Measurements from ENCODE around the gene SLFN12.
A peak's percentile ranks its signal among the peaks of the same experiment; 100 is the strongest.
"Not testable (repeated sequence)": the region's sequence is repeated elsewhere in the genome, so short reads cannot be mapped to it uniquely, and the experiment has no call there.

The SLFN12 gene

GRCh38 chr17:35433075-35433894 lies 985 bp upstream of the SLFN12 start:
- Histone ChIP-seq H3K9ac (no peak overlapping the region), H3K27me3 (ENCODE audit: control insufficient read depth, insufficient read depth, low read length) (no peaks in the 10 kb centered on the region)

DNA sequence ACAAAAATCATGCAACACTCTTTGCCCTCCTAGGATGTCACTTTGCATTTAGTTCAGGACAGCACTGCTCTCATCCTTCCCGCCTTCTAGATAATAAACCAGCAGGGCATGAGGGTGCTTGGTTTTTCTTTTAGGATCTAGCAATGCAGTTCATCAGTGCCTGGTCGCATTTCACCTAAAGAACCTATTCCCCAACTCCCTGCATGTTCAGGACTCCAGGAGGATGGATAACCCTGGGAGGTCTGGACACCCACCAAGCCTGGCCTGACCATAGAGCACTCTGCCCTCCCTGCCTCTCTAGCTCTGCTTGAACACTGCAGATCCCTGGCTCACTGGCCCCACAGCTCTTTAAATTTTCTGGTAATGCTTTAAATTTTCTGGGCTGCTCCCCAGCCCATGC lies 2.6 kb downstream of the SLFN12 start:
- no peak overlapping the region for H3K4me2 ChIP-seq (ENCODE audit: low read length)
- H2AFZ ChIP-seq, result no peak overlapping the region
- H3K9me3 ChIP-seq (ENCODE audit: control insufficient read depth, low read length), result no peaks in the 10 kb centered on the region
- no peak overlapping the region for H3K27ac ChIP-seq
- no peak overlapping the region for H3K9ac ChIP-seq
- H3K36me3 ChIP-seq (ENCODE audit: control insufficient read depth, insufficient read depth, low read length), result no peaks in the 10 kb centered on the region
- no peak overlapping the region for H3K4me3 ChIP-seq (ENCODE audit: low read depth, low read length)
- H3K79me2 ChIP-seq, result no peaks in the 10 kb centered on the region
- TF ChIP-seq, protein P1, sequence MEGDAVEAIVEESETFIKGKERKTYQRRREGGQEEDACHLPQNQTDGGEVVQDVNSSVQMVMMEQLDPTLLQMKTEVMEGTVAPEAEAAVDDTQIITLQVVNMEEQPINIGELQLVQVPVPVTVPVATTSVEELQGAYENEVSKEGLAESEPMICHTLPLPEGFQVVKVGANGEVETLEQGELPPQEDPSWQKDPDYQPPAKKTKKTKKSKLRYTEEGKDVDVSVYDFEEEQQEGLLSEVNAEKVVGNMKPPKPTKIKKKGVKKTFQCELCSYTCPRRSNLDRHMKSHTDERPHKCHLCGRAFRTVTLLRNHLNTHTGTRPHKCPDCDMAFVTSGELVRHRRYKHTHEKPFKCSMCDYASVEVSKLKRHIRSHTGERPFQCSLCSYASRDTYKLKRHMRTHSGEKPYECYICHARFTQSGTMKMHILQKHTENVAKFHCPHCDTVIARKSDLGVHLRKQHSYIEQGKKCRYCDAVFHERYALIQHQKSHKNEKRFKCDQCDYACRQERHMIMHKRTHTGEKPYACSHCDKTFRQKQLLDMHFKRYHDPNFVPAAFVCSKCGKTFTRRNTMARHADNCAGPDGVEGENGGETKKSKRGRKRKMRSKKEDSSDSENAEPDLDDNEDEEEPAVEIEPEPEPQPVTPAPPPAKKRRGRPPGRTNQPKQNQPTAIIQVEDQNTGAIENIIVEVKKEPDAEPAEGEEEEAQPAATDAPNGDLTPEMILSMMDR (IDR thresholded peaks at IDR 0.05), result no peak
- H3K4me1 ChIP-seq, result peaks cover 6% of the 10 kb centered on the region
- H3K27me3 ChIP-seq (ENCODE audit: control insufficient read depth, insufficient read depth, low read length), result no peaks in the 10 kb centered on the region

More at GRCh38 chr17:35433075-35433894, 985 bp upstream of the SLFN12 start:
- H3K4me1 ChIP-seq, result peaks cover 6% of the 10 kb centered on the region
- TF ChIP-seq, protein P1 (IDR thresholded peaks at IDR 0.05), result no peak
- H2AFZ ChIP-seq, result peak overlapping the region; percentile 79
- peak overlapping the region; percentile 50 for H3K4me2 ChIP-seq (ENCODE audit: low read length)
- H3K4me3 ChIP-seq (ENCODE audit: low read depth, low read length), result peak overlapping the region; percentile 53
- H3K79me2 ChIP-seq, result no peaks in the 10 kb centered on the region
- no peaks in the 10 kb centered on the region for H3K9me3 ChIP-seq (ENCODE audit: control insufficient read depth, low read length)
- H3K27ac ChIP-seq, result peak overlapping the region; percentile 37
- no peaks in the 10 kb centered on the region for H3K36me3 ChIP-seq (ENCODE audit: control insufficient read depth, insufficient read depth, low read length)

- Histone ChIP-seq H3K9ac (no peak overlapping the region), H3K27me3 (ENCODE audit: control insufficient read depth, insufficient read depth, low read length) (no peaks in the 10 kb centered on the region), H3K79me2 (no peaks in the 10 kb centered on the region), H3K4me3 (ENCODE audit: low read depth, low read length) (no peak overlapping the region), H2AFZ (no peak overlapping the region), H3K27ac (no peak overlapping the region), H3K9me3 (ENCODE audit: control insufficient read depth, low read length) (no peaks in the 10 kb centered on the region), H3K4me1 (peaks cover under 1% of the 10 kb centered on the region), H3K36me3 (ENCODE audit: control insufficient read depth, insufficient read depth, low read length) (no peaks in the 10 kb centered on the region), H3K4me2 (ENCODE audit: low read length) (no peak overlapping the region)
- TF ChIP-seq, protein P1 (IDR thresholded peaks at IDR 0.05), result no peak
Measured at GRCh38 chr17:35428229-35428628, 4.1 kb downstream of the SLFN12 start.

DNA sequence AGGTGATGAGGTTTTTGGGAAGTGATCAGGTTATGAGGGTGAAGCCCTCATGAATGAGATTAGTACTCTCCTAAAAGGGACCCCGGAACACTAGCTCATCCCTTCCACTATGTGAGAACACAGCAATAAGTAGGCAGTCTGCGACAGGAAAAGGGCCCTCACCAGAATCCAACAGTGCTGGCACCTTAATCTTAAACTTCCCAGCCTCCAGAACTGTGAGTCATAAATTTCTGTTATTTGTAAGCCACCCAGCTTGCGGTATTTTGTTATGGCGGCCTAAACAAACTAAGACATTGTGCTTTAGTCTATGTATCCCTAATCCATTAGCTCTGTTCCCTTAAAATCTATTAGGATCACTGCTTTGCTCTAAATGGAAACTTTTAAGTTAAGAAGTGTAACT lies 8.5 kb downstream of the SLFN12 start:
- H3K27me3 ChIP-seq (ENCODE audit: control insufficient read depth, insufficient read depth, low read length), result no peaks in the 10 kb centered on the region
- no peak overlapping the region for H3K4me2 ChIP-seq (ENCODE audit: low read length)
- H3K79me2 ChIP-seq, result no peaks in the 10 kb centered on the region
- H3K9me3 ChIP-seq (ENCODE audit: control insufficient read depth, low read length), result no peaks in the 10 kb centered on the region
- no peaks in the 10 kb centered on the region for H3K36me3 ChIP-seq (ENCODE audit: control insufficient read depth, insufficient read depth, low read length)
- no peaks in the 10 kb centered on the region for H3K4me1 ChIP-seq
- no peak overlapping the region for H2AFZ ChIP-seq
- H3K27ac ChIP-seq, result no peak overlapping the region
- H3K9ac ChIP-seq, result no peak overlapping the region
- H3K4me3 ChIP-seq (ENCODE audit: low read depth, low read length), result no peak overlapping the region
- TF ChIP-seq, protein P1 (IDR thresholded peaks at IDR 0.05), result no peak

DNA sequence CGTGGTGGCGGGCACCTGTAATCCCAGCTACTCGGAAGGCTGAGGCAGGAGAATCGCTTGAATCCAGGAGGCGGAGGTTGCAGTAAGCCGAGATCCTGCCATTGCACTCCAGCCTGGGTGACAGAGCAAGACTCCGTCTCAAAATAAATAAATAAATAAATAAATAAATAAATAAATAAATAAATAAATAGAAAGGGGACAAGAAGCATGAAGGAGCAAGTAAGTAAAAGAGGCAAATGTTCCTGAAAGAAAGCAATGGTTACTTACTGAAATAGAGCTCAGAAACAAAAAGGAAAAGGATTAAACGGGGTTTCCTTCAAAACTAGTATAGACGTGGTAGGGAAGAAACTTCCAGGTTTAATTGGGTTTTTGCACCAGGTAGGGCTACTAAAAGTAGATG lies 11.2 kb downstream of the SLFN12 start:
- not testable (repeated sequence) for H3K4me3 ChIP-seq (ENCODE audit: low read depth, low read length); H3K4me1 ChIP-seq; H2AFZ ChIP-seq; H3K79me2 ChIP-seq; H3K27ac ChIP-seq; H3K9ac ChIP-seq; H3K27me3 ChIP-seq (ENCODE audit: control insufficient read depth, insufficient read depth, low read length); H3K4me2 ChIP-seq (ENCODE audit: low read length); H3K36me3 ChIP-seq (ENCODE audit: control insufficient read depth, insufficient read depth, low read length); H3K9me3 ChIP-seq (ENCODE audit: control insufficient read depth, low read length)

All from parathyroid adenoma (tissue), 2 donors.